HG03432 (cell line): ENCODE data around the gene KCTD10.

Source experiments
- ATAC-seq: cut with Tn5 transposase; IDR thresholded peaks from one replicate; pipeline ENCODE4 v1.9.1; 2021; ENCODE audit warnings: mild to moderate bottlenecking, moderate library complexity; ENCODE audit not compliant: unreplicated experiment

KCTD10 gene

DNA sequence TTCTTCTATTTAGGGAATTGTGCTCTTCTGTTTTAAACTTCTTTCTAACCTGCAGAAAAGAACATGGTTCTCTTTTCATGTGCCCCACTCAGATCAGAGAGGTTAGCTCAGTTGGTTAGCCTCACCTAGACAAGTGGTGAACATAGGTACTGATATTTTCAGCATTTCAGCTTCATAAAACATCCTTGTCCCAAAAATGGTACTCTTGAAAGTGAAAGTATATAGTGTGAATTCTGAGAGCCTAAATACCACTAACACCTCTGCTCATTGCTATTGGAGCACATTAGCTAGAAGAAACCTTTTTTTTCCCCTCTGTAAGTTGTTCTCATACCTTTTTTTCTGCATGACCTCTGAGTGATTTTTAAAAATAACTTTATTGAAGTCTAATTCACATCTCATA, 17.9 kb upstream of the KCTD10 start:
- ATAC-seq: no peak

DNA sequence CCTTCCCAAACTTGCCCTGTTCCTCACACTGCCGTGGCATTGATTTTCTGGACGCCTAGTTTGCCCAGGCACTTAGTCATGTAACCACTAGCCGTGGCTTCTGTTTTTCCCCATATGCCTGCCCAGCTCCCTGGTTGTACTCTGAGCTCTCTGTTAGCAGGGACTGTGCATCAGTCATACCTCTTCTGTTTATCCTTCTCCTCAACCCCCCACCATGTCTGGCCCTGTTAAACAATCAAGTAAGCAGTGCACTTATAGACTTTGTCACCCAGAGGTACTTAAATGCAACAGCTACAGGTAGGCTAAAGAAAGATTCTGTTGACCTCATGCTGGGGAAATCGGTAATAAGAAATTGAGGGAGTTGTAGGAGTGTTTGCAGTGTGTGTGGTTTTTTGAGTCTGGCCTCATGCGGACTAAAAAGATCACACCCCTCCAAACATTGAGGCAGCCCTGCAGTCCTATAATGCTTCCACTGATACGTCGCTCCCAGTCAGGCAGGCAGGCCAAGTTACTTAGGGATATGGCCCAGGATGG, 17.3 kb upstream of the KCTD10 start:
- ATAC-seq: no peak

DNA sequence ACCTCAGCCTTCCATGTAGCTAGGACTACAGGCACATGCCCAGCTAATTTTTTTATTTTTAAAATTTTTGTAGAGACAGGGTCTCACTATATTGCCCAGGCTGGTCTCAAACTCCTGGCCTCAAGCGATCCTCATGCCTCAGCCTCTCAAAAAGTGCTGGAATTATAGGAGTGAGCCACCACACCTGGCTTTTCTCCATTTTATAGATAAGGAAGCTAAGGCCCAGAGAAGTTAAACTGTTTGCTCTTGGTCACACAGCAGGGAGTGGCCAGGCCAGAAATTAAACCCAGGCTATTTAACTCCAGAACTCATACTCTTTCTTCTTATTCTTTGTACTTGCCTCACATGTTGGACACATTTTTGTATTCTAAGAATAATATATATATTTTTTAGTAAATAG, 16.8 kb upstream of the KCTD10 start:
- ATAC-seq: no peak

DNA sequence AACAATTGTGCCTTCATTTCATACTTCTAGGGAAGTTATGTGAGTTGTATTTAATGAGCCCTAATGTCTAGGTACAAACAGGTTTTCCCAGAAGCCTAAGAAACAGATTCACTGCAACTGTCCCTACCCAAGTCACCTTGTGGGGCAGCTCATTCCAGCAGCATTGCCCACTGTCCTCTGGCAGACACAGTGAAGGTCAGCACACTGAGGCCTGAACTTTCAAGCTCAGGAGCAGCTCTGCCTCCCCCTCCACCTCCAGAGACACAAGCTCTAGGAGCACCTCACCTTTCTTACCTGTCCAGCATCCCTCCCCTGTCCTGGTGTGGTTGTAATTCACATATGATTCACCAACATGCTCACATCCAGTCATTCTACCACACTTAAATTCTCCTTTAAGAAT, 16.0 kb upstream of the KCTD10 start:
- no peak for ATAC-seq

DNA sequence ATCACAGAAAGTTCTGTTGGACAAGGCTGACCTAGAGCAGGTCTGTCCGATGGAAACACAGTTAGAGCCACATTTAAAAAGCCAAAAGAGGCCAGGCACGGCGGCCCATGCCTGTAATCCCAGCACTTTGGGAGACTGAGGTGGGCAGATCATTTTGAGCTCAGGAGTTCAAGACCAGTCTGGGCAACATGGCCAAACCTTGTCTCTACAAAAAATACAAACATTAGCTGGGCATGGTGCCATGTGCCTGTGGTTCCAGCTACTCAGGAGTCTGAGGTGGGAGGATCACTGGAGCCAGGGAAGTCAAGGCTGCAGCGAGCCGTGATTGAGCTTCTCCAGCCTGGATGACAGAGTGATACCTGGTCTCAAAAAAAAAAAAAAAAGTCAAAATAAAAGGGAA, 15.3 kb upstream of the KCTD10 start:
- ATAC-seq: no peak

DNA sequence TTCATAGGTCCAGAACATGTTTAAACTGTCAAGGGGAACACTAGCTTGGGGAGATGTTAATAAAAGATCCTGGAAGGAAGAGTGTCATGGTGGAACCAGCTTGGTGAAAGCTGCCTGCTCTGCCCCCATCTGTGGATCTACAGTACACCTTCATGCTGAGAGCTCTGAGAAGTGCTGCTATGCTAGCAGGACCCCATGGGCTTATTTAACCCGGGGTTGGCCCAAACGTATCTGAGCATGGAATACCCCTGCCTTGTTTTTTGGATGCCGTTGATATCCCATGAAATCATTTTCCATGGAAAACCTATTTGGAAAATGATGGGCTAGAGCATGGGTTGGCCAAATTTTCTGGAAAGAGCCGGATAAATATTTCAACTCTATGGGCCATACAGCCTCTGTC, 14.6 kb upstream of the KCTD10 start:
- ATAC-seq: no peak

DNA sequence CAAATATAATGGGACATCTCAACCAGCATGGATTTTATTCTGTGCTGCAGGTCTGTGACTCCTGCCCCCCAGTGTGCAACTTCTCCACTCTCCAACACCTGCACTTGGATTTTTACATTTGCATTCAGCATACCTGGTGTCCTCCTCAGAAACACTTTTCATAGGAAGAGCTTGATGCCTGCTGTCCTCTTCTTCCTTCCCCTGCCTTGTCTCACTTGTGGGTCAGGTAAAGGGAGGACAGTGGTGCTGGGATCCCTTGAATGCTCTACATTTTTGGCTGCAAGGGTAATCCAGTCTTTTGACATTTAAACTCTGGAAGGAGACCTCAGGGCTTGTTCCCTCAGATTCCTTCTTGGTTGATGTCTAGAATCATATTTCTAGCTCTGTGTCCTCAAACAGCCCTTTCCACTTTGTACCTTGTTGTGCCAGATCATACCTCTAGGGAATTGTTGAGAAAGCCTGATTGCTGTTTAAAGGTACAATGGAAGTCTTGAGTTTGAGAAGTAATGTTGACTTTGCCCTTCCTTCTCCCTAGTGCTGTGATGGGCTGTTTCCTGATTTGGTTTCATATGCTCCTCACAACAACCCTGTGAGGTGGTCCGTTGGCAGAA, 13.0 kb upstream of the KCTD10 start:
- no peak for ATAC-seq

DNA sequence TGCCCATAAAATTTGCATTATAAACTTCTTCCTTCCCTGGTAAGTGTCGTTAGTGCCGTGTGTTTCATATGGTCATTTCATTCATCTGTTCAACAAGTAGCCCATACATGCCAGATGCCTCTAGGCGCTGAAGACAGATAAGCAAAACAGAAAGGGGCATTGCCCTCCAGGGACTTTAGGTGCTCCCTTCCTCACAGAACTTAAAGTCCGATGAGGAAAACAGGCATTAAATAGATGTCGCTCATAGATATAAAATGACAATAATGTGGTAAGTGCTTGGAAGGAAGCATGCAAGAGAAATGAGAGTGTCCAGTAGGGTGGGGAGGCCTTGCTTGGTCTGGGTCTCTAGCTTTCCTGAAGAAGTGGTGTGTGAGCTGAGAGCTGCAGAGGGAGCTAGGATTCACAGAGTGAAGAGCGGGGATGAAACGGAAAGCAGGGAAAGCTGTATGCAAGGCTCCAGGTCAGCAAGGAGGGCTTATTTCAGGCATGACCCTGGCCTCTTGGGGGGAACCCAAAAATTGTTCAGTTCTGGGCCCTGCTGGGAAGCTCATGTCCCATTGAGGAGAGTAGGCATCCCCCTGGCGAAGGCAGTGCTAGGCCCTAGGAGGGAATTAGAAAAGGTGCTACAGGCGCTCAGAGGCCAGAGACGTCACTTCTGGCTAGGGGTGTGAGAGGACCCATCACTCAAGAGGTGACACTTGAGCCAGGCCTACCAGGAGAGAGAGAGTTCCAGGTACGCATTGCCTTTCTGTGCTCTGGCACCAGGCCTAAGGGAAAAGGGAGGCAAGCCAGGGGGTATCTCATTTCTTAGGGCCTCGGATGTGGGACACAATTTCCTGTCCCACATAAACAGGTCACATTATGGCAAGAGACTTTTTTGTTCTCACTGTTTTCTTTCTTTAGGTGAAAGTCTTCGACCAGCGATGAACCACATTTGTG, 12.2 kb upstream of the KCTD10 start:
- no peak for ATAC-seq

DNA sequence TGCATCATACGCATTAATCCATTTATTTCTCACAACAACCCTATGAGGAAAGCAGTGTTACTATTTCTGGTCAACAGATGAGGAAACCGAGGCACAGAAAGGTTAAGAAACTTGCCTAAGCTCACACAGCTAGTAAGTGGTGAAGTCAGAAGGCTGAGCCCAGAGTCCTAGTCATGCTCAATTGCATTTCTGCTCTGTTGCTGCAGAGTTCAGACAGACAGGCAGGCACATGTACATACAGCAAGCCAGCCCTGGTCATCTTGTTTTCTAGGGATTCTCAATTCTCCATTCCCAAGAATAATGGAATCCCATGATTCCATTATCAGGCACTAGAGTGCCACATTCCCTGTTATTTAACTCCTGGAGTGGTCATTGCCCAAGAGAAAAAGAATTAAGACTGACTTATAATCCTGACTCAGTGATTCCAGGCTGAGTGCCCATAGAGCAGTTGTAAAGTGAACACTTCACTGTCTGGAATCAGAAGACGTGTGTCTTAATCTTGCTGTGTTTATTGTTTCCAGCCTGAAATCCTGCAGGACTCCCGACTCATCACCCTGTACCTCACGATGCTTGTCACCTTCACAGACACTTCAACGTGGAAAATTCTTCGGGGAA, 11.1 kb upstream of the KCTD10 start:
- ATAC-seq: no peak

DNA sequence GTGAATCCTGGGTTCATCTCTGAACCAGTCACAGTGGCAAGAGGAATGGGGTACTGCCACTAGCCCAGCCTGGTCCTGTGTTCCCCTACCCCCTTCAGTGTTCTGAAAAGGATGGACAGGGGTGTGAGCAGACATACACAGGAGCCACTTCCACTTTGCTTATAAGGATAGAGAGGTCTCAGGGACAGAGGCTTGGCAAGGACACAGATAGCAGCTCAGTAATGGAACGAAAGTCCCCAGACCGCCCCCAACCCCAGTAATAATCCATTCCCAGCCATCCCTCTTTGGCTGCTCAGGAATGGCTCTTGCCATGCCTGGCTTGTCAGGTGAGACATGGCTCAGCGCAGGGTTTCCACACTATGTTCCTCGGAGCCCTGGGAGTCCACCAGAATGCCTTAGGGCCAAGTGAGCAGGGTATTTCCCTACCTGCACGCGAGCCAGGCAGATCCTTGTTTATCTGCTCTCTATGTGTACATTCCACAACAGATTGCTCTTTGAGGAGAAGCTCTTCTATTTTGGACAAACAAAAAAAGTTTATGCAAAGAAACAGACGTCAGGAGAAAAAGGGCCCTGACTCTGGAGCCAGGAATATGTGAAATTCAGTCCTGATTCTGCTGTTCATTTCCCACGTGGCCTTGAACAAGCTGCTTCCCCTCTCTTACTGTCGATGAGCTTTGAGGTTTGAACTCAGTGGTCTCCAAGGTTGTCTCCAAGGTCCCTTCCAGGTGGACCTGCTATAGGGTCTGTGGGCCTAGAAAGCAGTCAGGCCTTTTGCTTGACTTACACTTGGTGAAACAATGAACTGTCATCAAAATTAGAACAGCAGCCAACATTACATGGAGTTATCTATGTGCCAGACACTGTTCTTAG, 10.3 kb upstream of the KCTD10 start:
- ATAC-seq: no peak

DNA sequence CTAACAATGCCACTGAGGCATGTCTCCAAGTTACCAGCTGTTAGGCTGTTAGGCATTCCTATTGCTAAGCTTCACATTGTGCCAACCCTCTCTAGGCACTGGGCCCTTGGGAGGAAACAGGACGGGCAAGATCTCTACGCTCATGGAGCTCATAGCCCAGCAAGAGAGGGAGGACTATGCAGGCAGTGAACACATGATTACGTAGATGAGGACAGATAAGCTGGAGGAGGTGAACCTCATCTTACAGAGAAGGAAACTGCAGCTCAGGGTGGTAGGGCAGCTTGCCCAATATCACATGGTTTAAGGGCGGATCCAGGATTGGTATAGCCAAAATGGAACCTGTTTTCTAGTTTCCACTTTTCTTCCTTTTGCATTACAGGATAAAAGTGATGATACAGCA, 8.1 kb upstream of the KCTD10 start:
- ATAC-seq: no peak

DNA sequence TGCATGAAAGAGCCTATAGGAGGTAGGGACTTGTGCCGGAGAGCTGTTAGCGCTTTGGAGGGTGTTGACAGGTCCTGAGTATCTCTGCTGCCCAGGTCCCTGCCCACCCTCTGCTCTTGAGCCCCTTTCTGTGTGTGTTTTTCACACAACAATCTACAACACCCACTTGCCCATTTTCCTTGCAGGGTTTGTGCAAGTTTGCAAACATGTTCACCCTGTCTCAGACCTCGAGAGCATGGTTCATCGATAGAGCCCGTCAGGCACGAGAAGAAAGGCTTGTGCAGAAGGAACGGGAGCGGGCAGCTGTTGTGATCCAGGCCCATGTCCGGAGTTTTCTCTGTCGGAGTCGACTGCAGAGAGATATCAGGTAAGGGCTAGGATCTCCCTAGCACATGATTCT, 6.2 kb upstream of the KCTD10 start:
- no peak for ATAC-seq

DNA sequence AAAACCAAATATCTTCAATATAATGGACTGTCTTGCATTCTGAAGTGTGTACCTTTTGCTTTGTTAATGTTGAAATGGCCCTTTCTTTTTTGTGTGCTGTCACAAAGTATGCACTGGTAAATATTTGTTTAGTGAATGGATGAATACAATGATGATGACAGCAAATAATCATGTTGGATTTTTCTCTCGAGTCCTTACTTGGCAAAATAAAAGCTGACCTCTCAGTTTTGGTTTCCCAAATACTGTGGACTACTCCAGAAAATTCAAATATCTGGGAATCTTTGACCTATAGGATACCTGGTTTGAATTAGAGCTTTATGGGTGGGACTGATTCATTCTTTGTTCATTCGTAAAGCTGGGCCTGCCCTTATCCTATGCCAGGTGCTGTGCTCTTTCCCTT, 5.8 kb upstream of the KCTD10 start:
- ATAC-seq: no peak

DNA sequence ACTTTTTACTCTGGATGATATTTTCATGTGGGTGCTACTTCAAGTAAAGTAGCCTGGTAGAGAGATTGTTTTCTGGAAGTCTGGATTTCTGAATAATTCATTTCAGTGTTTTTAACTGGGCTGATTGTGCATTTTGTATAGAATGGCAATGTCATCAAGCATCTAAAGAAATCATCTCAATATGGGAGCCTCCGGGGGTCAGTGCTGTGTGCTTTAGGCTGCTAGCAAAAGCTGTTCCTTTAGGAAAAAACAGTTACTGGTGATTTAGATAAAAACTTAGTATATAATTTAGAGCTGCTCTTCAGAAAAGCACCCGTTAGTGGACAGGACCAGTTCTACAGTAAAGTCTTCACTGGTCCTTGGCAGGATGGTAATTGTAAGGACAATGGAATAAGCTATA, 5.4 kb upstream of the KCTD10 start:
- no peak for ATAC-seq

DNA sequence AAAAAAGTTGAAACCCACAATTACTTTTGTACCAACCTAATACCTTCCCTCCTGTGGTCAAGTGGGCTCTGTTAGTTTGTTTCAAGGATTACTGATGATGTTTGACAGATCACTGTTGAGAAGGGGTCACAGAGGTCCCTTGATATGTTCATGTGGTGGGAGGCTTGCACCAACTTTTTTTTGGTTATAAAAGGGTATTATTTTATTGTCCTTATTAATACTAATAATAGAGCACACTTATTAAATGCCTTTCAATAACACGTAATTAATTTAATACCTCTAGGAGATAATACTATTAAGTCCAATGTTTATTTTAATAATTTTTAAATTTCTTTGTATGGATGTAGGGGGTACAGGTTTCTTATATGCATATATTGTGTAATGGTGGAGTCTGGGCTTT, 4.8 kb upstream of the KCTD10 start:
- ATAC-seq: no peak

DNA sequence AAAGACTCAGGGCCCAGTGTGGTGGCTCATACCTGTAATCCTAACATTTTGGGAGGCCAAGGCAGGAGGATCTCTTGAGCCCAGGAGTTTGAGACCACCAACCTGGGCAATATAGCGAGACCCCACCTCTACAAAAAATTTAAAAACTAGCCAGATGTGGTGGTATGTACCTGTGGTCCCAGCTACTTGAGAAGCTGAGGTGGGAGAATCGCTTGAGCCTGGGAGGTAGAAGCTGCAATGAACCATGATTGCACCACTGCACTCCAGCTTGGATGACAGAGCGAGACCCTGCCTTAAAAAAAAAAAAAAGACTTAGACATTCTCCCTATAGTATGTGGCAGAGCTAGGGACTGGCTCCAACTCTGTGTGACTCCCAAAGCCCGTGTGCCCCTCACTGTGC, 3.3 kb upstream of the KCTD10 start:
- no peak for ATAC-seq

DNA sequence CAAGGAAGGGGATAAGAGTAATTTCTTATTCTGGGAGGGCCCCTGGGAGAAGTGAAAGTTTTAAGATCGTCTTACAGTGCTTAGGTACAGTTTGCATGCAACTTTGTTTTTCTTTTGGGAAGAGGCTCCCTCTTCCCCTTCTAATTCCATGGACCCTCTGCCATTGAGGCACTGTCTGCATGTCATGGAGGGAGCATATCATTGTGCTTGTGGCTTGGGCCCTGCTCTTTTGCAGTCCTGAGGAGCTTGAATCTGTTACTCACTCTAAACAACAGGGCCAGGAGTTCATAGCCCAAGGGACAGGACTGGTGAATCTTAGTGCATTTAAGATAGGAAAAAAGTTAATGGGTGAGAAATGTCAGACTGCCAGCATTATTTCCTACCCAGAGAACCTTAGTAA, 2.7 kb upstream of the KCTD10 start:
- ATAC-seq: no peak

DNA sequence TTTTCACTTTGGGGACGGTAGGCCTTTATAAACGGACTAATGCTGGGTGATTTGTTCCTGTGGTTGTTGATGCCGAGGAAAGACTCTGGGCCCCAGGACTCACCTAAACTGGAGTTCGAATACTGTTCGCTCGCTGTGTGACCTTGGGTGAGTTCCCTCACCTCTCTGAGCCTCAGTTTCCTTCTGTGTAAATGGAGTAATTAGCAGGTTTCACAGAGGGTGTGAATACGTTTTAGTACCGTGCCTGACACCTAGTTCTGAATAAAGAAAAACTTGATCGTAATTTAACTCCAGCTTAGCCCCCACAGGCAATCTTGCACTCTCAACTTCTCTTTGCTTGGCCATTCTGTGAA, 839 bp upstream of the KCTD10 start:
- ATAC-seq: no peak

DNA sequence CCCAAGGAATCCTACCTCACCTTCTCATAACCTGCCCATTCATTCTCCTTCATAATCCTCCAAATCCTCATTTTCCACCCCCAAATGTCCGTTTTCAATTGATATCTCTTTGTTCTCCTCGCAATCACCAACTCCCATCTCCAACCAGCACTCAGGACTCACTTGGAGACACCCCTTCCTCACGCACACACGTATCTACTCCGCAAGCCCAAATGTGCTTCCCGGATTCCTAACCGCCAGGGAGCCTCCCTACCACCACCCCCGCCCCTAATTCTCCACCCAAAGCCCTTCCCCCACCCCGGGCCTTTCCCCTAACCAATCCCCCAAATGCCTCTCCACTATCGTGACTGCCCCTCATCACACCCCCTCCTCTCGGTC, 304 bp downstream of the KCTD10 start:
- ATAC-seq: no peak

DNA sequence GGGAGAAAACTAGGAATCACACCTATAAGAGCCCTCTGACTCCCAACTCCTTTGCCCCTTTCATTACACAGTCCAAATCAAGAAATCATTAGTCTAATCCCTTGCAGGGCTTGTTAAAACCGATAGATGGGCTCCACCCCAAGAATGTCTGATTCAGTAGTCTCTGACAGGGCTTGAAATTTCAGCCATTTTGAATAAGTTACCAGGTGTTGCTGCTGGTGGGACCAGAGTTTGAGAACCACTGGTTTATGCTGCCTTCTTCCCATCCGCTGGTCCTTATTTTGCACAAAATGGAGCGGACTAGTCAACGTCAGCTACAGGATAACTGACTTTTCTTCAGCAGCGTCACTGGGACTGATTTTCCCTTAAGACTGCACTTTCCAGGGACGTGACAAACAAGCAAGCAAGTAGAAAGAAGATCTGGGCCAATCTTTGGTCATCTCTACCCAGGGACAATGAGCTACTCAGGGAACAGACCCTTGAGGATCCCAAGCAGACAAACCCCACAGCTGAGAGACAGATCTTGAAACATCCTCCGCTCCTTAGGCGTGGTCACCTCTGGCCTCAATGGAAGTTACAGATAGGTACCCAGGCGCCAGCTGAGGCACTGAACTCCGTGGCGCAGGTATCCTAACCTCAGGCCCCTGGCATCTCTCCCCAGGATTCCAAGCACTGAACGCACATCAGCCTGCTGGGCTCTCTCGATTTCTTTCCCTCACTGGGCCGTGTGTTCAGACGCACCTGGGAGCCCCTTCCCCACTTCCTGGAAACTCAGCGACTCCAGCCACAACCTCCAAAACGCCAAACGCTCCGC, 900 bp downstream of the KCTD10 start:
- ATAC-seq: no peak
